Renal pelvis (tissue), 4 donors: Measurements from ENCODE around the gene RAET1E. TPM values are rescaled to one million over a fixed set of nuclear protein-coding genes. Genes with fewer than 3 reads are reported as not detected.
"Not testable (repeated sequence)": the region's sequence is repeated elsewhere in the genome, so short reads cannot be mapped to it uniquely, and the experiment has no call there.

ENCODE experiments used
- DNase-seq: peaks from one replicate; pipeline ENCODE4 v3.0.0-alpha.2; 2013
- polyA plus RNA-seq, 3 donors: library from polyadenylated mRNA; unstranded; fragments of 120-200 nt; gene quantifications; one replicate each; pipeline ENCODE4 v1.2.1, GENCODE V29; 2013; ENCODE audit not compliant: insufficient read length in 3 of 3

Gene RAET1E
- polyA plus RNA-seq, 3 donors = 0.29 to 0.60 (median 0.58) TPM

DNA sequence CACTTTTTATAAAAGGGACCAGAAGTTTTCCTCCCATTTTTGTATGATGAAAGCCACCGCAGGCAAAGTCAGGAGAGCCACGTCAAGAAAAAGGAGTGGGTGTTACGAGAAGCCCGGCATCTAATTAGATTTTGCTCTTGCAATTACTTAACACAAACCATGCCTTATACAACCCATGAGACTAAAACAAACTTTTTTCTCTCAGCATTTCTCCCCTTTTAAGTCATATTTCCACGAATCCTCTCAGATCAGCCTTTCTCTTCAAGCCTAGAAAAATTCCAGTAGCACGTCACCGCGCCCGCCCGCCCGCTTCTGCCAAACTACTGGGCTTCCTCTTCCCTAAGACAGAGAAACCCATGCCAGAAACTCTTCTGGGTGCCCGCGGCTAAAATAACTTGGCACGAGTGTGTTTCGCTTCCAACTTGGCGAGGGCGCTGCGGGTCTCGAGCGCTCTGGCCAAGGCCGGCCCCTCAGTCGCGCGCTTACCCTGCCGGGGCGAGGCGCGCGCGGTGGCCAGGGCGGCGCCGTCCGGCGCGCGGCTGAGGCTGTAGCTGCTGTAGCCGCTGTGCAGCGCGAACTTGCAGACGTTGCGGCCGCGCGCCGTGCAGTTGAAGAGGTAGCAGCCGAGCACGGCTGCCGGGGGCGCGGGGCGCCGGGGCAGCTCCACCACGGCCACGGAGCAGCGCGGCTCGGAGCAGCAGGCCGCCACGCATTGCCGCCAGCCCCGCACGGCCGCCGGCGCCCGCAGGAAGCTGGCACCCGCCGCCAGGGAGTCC lies 34.8 kb downstream of the RAET1E start:
- DNase-seq = peak; percentile 71

GRCh38 chr6:149862424-149862738 lies 35.5 kb downstream of the RAET1E start:
- DNase-seq = not testable (repeated sequence)

- DNase-seq = no peak
These were observed 36.1 kb downstream of the RAET1E start for GRCh38 chr6:149861603-149862423.

GRCh38 chr6:149860834-149861602 lies 36.9 kb downstream of the RAET1E start:
- DNase-seq = no peak

GRCh38 chr6:149860513-149860833 lies 37.4 kb downstream of the RAET1E start:
- DNase-seq = no peak

DNA sequence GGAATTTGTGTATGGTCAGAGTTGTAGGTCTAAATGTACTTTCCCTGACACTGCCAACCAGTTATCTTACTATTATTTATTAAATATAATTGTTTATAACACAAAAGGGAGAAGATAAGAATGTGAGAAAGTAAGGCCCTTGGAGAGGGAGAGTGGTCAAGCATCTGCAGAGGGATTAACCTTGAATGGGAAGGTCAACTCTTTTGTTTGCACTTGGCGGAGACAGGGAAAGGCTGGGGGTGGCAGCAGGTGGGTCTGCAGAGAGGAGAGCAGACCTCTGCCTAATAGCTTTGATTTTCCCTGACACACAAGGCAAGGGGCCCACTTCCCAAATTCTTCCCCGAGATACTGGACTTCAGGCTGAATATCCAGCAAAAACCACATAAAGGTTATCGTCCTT lies 38.0 kb downstream of the RAET1E start:
- DNase-seq = no peak

DNA sequence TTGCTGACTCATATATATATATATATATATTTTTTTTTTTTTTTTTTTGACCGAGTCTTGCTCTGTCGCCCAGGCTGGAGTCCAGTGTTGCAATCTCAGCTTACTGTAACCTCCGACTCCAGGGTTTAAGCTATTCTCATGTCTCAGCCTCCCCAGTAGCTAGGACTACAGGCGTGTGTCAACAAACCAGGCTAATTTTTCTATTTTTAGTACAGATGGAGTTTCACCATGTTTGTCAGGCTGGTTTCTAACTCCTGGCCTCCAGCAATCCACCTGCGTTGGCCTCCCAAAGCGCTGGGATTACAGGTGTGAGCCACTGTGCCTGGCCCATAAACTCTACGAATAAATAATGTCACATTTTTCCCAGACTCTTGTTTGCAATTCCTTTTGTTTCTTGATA lies 38.5 kb downstream of the RAET1E start:
- peak; percentile 36 for DNase-seq

DNA sequence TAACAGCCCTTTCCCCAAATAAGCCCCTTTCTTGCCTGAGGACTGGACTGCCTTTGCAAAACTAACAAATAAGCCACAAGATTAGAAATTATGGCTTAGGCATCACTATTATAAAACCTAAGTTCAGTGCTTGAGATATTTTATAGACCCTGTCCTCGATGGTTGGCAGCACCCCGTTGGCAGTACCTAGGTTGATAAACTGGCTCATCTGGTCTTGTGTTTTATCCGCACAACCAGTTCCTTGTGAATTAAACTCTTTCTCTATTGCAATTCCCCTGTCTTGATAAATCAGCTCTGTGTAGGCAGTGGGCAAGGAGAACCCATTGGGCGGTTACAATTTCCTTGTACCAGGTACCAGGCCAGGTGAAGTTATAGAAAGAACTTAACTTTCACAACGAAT lies 40.4 kb downstream of the RAET1E start:
- no peak for DNase-seq

GRCh38 chr6:149856256-149856994 lies 41.5 kb downstream of the RAET1E start:
- DNase-seq = no peak

DNA sequence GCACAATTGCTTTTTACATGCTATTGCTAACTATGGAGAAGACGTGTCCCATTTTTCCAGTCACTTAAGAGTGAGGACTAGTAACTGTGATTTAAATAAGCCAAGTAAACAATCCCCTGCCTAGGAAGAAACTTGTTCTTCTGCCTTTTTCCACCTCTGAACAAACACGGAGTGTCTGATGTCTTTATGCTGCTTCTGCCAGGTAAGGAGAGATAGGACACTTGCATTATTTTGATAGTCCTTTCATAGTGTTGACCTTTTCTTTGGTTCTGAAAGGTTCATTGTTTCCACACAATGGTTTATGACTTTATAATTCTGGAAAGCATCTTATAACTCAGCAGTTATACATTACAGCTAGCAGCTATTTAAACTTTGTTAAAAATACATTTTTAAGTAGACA lies 42.2 kb downstream of the RAET1E start:
- DNase-seq = no peak

GRCh38 chr6:149855040-149855654 lies 42.8 kb downstream of the RAET1E start:
- DNase-seq = no peak

- DNase-seq = no peak
These were observed 43.4 kb downstream of the RAET1E start for GRCh38 chr6:149854532-149854931.

GRCh38 chr6:149854017-149854416 lies 43.9 kb downstream of the RAET1E start:
- DNase-seq = not testable (repeated sequence)

- no peak for DNase-seq
These were observed 45.0 kb downstream of the RAET1E start for GRCh38 chr6:149852881-149853280.

- no peak for DNase-seq
These were observed 45.7 kb downstream of the RAET1E start for GRCh38 chr6:149852180-149852579.

- DNase-seq = no peak
These were observed 46.3 kb downstream of the RAET1E start for GRCh38 chr6:149851461-149852110.

DNA sequence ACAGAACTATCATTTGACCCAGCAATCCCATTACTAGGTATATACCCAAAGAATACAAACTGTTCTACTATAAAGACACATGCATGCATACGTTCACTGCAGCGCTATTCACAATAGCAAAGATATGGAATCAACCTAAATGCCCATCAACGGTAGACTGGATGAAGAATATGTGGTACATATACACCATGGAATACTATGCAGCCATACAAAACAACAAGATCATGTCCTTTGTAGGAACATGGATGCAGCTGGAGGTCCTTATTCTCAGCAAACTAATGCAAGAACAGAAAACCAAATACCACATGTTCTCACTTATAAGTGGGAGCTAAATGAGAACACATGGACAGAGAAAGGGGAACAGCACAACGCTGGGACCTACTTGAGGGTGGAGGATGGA lies 49.6 kb downstream of the RAET1E start:
- DNase-seq = not testable (repeated sequence)
